NCI-H146 treated with DMSO at 0.1 percent for 48 hours (cell line): ENCODE measurements around the gene TMEM239.
"Not testable (repeated sequence)": the region's sequence is repeated elsewhere in the genome, so short reads cannot be mapped to it uniquely, and the experiment has no call there.

Experiments used
- DNase-seq: peaks from one replicate; lab custom pipeline; 2025; ENCODE audit not compliant: unreplicated experiment; lab: John Stamatoyannopoulos, UW

The TMEM239 gene

GRCh38 chr20:2799688-2800520 is 16.3 kb upstream of the TMEM239 start:
- no peak for DNase-seq

GRCh38 chr20:2800521-2801285 is 15.5 kb upstream of the TMEM239 start, which contains the start of gene CPXM1:
TSS of gene CPXM1 (minus strand) at chr20:2800627. CDS start at chr20:2800572, 55 bp downstream.
- peak; percentile 72 for DNase-seq

DNA sequence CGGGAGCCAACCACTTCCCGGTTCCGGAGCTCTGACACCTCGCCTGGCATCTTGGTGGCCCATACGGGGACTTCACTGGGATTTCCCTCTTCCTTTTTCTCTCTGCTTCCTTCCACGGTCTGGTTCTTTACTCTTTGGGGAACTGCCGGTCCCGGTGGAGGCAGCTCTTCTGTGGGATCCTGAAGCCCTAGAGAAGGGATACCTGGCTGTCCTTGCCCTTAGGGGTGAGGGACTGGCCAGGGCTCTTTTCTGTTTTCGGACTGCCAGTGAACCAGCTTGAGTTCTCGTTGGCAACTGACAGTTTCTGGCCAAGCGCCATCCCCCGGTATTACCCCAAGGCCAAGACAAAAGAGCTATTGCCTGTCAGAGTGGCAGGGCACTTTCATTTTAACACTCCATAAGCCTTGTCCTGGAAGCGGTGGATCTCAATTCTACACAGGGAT is 14.9 kb upstream of the TMEM239 start:
- no peak for DNase-seq

- DNase-seq, result no peak
These were observed 11.9 kb upstream of the TMEM239 start for GRCh38 chr20:2804041-2804828.

GRCh38 chr20:2804852-2805688 is 11.1 kb upstream of the TMEM239 start:
- no peak for DNase-seq

DNA sequence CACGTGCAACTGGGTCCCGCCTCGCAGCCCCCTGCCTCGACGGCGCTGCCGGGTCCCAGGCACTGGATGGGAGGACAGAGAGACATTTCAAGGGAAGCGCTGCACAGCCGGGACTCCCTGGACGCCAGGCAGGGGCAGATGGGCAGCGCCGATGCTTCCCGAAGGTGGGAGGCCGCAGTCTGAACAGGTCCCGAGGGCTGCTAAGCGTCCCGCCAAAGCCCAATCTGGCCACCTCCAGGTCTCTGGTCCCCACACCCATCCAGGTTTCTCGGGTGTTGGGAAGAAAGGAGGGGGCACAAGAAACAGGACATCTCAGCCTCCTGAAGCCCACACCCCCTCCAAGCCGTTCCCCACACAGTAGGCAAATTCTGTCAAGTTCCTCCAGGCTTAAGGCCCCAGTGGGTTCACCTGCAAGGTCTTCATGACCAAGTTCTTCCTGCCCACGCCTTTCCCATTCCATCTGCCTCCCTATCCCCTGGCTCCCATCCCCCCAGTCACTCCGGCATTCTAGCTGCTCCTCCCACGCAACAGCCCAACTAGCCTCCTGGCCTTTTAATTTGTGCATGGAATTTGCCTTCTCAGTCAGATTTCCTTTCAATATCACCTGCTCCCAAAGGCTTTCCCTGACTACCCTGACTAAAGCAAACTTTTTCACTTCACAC is 10.3 kb upstream of the TMEM239 start:
- no peak for DNase-seq

DNA sequence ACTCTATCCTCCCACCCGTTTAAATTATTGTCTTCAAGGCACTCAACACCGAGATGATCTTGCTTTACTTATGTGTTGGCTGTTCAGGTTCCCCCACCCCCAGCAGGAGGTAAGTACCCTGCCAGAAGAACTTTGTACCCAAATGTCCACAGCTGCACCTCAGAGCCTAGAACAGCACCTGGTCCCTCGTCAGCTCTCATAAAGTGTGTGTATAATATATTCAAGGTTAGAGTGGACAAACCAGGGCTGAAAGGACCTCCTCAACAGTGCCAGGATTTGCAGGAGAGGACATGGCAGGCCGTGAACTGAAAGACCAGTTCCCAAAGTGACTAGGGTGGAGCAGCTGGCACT is 9.8 kb upstream of the TMEM239 start:
- DNase-seq, result no peak

DNA sequence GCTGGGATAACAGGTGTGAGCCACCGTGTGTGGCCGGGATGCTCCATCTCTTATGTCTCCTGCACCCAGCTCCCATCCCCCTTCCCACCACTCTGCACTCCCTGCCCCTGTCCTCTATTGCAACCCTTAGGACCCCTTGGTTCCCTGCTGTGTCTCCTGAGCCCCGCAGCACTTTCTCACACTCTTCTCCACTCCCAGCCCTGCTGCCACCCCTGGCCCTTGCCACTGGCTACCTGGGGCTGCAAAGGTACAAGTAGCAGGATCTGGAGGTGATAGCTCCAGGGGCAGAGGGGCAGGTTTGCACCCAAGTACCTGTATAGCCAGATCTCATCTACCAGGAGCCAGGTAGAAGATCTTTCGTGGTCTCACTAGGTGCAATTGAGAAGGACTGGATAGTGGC is 9.1 kb upstream of the TMEM239 start:
- no peak for DNase-seq

- not testable (repeated sequence) for DNase-seq
These were observed 8.2 kb upstream of the TMEM239 start for GRCh38 chr20:2807929-2808328.

- no peak for DNase-seq
These were observed 6.5 kb upstream of the TMEM239 start for GRCh38 chr20:2809690-2810089.

- no peak for DNase-seq
These were observed 4.0 kb upstream of the TMEM239 start for GRCh38 chr20:2812189-2812588.

GRCh38 chr20:2814076-2814475 is 2.1 kb upstream of the TMEM239 start:
- DNase-seq, result no peak

- no peak for DNase-seq
These were observed 1.5 kb upstream of the TMEM239 start, which contains the start of gene C20orf141 for GRCh38 chr20:2814587-2815051. TSS of gene C20orf141 (plus strand) at chr20:2814987. CDS start at chr20:2815185, 198 bp downstream.

GRCh38 chr20:2815242-2815900 is 793 bp upstream of the TMEM239 start:
- DNase-seq, result no peak

- DNase-seq, result no peak
These were observed 598 bp downstream of the TMEM239 start for GRCh38 chr20:2816583-2817340.

- no peak for DNase-seq
These were observed 1.2 kb downstream of the TMEM239 start for GRCh38 chr20:2817341-2817726.

- DNase-seq, result no peak
These were observed 1.9 kb downstream of the TMEM239 start for GRCh38 chr20:2817891-2818595.
